Hematopoietic multipotent progenitor cell (in vitro differentiated cells): ENCODE results near the gene NNT. TPM values are rescaled to one million over a fixed set of nuclear protein-coding genes. Genes with fewer than 3 reads are reported as not detected.
"Not testable (repeated sequence)": the region's sequence is repeated elsewhere in the genome, so short reads cannot be mapped to it uniquely, and the experiment has no call there.

Experiments used
- DNase-seq, 3 donors: peaks; one replicate each; pipeline ENCODE4 v3.0.0-alpha.2; 2011 to 2015; ENCODE audit warnings: low read depth in 2 of 3, low spot score in 2 of 3
- total RNA-seq: library from RNA; depleted of rRNA; stranded (reverse); fragments of >200 nt; gene quantifications from one replicate; pipeline ENCODE4 v1.2.3, GENCODE V29; 2012

Gene NNT
- total RNA-seq, 1 donor = 69.7 TPM

DNA sequence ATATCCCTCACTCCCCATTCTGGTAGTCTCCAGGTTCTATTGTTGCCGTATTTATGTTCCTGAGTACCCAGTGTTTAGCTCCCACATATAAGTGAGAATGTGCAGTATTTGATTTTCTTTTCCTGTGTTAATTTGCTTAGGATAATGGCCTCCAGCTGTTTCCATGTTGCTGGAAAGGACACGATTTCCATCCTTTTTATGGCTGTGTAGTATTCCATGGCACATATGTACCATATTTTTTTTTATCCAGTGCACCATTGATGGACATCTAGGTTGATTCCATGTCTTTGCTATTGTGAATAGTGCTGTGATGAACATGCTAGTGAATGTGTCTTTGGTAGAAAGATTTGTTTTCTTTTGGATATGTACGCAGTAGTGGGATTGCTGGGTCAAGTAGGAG, 98.2 kb downstream of the NNT start:
- no peak for DNase-seq

GRCh38 chr5:43702293-43702692, 99.3 kb downstream of the NNT start:
- no peak for DNase-seq

- DNase-seq = no peak
Observed at GRCh38 chr5:43702815-43703214, 99.8 kb downstream of the NNT start.

DNA sequence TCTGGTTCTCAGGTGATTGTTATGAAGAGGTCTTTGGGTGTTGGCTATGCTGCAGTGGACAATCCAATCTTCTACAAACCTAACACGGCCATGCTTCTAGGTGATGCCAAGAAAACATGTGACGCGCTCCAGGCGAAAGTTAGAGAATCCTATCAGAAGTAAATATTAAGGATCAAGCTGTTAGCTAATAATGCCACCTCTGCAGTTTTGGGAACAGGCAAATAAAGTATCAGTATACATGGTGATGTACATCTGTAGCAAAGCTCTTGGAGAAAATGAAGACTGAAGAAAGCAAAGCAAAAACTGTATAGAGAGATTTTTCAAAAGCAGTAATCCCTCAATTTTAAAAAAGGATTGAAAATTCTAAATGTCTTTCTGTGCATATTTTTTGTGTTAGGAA, 101.3 kb downstream of the NNT start:
- DNase-seq = no peak

DNA sequence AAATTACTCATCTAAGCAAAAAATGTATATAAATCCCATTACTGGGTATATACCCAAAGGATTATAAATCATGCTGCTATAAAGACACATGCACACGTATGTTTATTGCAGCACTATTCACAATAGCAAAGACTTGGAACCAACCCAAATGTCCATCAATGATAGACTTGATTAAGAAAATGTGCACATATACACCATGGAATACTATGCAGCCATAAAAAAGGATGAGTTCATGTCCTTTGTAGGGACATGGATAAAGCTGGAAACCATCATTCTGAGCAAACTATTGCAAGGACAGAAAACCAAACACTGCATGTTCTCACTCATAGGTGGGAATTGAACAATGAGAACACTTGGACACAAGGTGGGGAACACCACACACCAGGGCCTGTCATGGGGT, 103.6 kb downstream of the NNT start:
- DNase-seq = not testable (repeated sequence)

GRCh38 chr5:43711496-43711895, 108.5 kb downstream of the NNT start:
- no peak for DNase-seq

DNA sequence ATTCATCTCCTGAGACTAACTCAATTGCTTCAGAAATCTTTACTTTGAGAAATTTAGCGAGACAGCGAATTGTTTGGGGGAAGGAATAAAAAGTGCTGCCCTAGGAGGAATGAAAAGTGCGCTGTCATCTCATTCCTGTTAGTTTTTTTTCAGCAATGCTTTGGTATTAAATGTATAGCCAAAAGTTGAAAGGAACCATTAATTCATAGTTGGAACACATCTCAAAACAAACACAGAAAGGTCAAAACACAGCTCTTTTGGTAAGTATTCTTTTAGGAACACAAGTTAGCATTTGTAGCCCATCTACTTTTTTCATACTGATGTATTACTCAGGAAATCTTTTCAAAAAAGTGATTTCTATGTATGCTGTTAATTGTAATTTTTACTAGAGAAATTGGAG, 109.1 kb downstream of the NNT start:
- no peak for DNase-seq

DNA sequence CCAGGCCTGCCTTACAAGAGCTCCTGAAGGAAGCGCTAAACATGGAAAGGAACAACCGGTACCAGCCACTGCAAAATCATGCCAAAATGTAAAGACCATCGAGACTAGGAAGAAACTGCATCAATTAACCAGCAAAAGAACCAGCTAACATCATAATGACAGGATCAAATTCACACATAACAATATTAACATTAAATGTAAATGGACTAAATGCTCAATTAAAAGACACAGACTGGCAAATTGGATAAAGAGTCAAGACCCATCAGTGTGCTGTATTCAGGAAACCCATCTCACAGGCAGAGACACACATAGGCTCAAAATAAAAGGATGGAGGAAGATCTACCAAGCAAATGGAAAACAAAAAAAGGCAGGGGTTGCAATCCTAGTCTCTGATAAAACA, 116.8 kb downstream of the NNT start:
- DNase-seq = not testable (repeated sequence)

DNA sequence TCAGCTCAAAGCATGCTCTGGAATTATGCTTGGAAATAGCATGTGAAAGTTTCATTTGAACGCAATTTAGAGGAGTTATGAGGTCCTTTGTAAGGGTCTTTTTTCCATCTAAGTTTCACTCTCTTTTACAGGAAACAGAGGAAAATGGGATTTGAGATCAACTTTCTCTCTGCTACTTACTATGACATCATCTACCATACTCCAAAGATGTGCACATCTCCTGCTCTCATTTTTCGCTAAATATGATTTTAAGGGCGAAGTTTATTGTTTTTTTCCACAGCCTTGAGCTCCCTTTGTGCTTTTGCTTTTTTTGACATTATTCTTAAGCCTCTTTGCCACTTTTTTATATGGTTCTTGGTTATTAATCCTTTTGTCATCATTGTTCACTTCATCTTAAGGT, 125.6 kb downstream of the NNT start:
- no peak for DNase-seq

DNA sequence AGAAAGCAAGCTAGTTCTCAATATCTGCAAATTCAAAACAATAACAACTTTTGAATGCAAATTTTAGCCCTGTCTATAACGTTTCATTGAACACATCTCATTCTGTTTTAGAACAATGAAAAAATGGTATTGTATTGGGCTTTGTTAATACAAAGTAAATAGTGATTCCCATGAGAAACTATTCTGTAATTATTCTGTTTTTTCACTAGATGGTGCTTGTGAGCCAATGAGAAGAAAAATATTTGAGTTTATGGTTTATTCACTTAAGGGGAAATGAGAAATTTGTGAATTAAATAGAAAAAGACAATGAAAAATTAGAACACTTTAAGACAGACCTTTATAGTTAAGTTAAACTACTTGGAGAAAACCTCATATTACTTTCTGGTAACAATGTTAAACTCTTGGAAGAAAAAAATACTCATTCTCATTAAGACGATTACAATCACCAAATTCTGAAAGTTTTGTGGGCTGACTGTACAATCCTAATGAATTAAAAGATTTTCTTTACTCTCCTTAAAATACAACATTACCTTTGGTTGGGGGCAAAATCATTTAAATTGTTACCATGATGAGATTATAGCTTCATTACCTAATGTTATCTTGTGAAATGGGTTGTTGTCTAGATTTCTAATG, 127.0 kb downstream of the NNT start:
- peak in 2 of 3 donors; percentile 8 to 44 for DNase-seq

- no peak for DNase-seq
Observed at GRCh38 chr5:43730832-43731342, 127.9 kb downstream of the NNT start.

- DNase-seq = no peak
Observed at GRCh38 chr5:43731573-43731972, 128.6 kb downstream of the NNT start.

GRCh38 chr5:43745923-43746548, 143.1 kb downstream of the NNT start:
- DNase-seq = not testable (repeated sequence)

DNA sequence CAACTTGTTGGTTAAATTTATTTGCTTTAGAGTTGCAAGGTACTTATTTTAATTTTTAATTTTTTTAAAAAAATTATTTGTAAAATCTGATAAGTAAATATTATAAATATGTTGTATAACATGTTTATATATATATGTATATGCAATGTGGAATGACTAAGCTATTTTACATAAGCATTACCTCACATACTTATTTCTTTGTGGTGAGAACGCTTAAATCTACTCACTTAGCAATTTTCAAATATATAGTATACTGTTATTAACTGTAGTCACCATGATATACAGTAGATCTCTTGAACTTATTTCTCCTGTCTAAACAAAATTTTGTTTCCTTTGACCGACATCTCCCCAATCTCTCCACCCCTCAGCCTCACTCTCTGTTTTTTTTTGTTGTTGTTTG, 147.8 kb downstream of the NNT start:
- DNase-seq = no peak

GRCh38 chr5:43753069-43753468, 150.1 kb downstream of the NNT start:
- DNase-seq = no peak

Other genes with a start within 250 kb of the NNT start
- 8.9 TPM for gene CCL28, start 190.8 kb upstream of the NNT start, total RNA-seq
- 4.3 TPM for gene TMEM267, start 119.3 kb upstream of the NNT start, total RNA-seq
- gene C5orf34, start 88.0 kb upstream of the NNT start, total RNA-seq = 1.6 TPM
- gene PAIP1, start 46.1 kb upstream of the NNT start, total RNA-seq = 40.4 TPM